Peyer's patch (tissue), 4 donors: ENCODE results near the gene TFDP1.

ENCODE experiments used
- POLR2A ChIP-seq, 2 donors: fragments of 450-650 bp; IDR thresholded peaks; one replicate each; pipeline ENCODE4 v1.5.1; 2017; ENCODE audit warnings: antibody characterized with exemption in 2 of 2, mild to moderate bottlenecking in 2 of 2, moderate library complexity in 2 of 2
- TF ChIP-seq, protein P1 (sequence below), 6 experiments: fragments of 450-650 bp in 4 of 6; fragments of 200-600 bp in 2 of 6; sonication (generic) in 1 of 6; IDR thresholded peaks; one replicate each; pipeline ENCODE4 v1.5.1; 2017 to 2019; ENCODE audit warnings: antibody characterized with exemption in 6 of 6, mild to moderate bottlenecking in 3 of 6, moderate library complexity in 1 of 6

- TF ChIP-seq, protein P1, sequence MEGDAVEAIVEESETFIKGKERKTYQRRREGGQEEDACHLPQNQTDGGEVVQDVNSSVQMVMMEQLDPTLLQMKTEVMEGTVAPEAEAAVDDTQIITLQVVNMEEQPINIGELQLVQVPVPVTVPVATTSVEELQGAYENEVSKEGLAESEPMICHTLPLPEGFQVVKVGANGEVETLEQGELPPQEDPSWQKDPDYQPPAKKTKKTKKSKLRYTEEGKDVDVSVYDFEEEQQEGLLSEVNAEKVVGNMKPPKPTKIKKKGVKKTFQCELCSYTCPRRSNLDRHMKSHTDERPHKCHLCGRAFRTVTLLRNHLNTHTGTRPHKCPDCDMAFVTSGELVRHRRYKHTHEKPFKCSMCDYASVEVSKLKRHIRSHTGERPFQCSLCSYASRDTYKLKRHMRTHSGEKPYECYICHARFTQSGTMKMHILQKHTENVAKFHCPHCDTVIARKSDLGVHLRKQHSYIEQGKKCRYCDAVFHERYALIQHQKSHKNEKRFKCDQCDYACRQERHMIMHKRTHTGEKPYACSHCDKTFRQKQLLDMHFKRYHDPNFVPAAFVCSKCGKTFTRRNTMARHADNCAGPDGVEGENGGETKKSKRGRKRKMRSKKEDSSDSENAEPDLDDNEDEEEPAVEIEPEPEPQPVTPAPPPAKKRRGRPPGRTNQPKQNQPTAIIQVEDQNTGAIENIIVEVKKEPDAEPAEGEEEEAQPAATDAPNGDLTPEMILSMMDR (IDR thresholded peaks at IDR 0.05) = no peak
- TF ChIP-seq POLR2A (IDR thresholded peaks at IDR 0.05) = no peak
These were observed 60.8 kb downstream of the TFDP1 start for GRCh38 chr13:113645329-113645728.
